ENCODE results near the gene TRIP11. TPM values are rescaled to one million over a fixed set of nuclear protein-coding genes. Genes with fewer than 3 reads are reported as not detected.

Gene TRIP11
- total and polyA plus RNA-seq, 2 of the 13 experiments (the other 11 are each of a cell fraction or from before 2014, with no cell fraction given): 10.9 to 32.8 TPM

- TF ChIP-seq SIN3B (IDR thresholded peaks at IDR 0.05; ENCODE audit: low read length) (peak; percentile 82), ATRX (CRISPR knock-in tag; IDR thresholded peaks at IDR 0.05; ENCODE audit: borderline replicate concordance) (no peak), THRA (CRISPR knock-in tag; IDR thresholded peaks at IDR 0.05; ENCODE audit: borderline replicate concordance) (no peak; the same call in 1 of the 2 replicates), FOSL1 (CRISPR knock-in tag; IDR thresholded peaks at IDR 0.05; ENCODE audit: borderline replicate concordance) (no peak), ZNF441 (CRISPR knock-in tag; IDR thresholded peaks at IDR 0.05; ENCODE audit: borderline replicate concordance) (no peak), TGIF2 (CRISPR knock-in tag; IDR thresholded peaks at IDR 0.05) (peak; percentile 80), KDM3A (CRISPR knock-in tag; IDR thresholded peaks at IDR 0.05; ENCODE audit: low read depth) (no peak), ZNF678 (CRISPR knock-in tag; IDR thresholded peaks at IDR 0.05) (peak; percentile 82), ZNF431 (CRISPR knock-in tag; IDR thresholded peaks at IDR 0.05; ENCODE audit: borderline replicate concordance, low read depth) (peak; percentile 88; the same call in 1 of the 2 replicates), PRMT3 (CRISPR knock-in tag; IDR thresholded peaks at IDR 0.05; ENCODE audit: borderline replicate concordance, low read depth) (no peak), ZNF343 (CRISPR knock-in tag; IDR thresholded peaks at IDR 0.05) (peak; percentile 88), CBX2 (IDR thresholded peaks at IDR 0.05; ENCODE audit: low read depth, low read length) (no peak), CBX2 (CRISPR knock-in tag; IDR thresholded peaks at IDR 0.05; ENCODE audit: low read depth) (no peak), ZBTB14 (CRISPR knock-in tag; IDR thresholded peaks at IDR 0.05) (no peak), PHF8 (CRISPR knock-in tag; IDR thresholded peaks at IDR 0.05) (peak; percentile 99), SAP130 (CRISPR knock-in tag; IDR thresholded peaks at IDR 0.05; ENCODE audit: low read depth) (peak; percentile 92), FOXO1 (CRISPR knock-in tag; IDR thresholded peaks at IDR 0.05) (peak; percentile 43; the same call in 1 of the 2 replicates), TBX3 (IDR thresholded peaks at IDR 0.05; ENCODE audit: borderline replicate concordance) (no peak), MTF1 (CRISPR knock-in tag; IDR thresholded peaks at IDR 0.05) (peak; percentile 66), ZNF264 (CRISPR knock-in tag; IDR thresholded peaks at IDR 0.05) (peak; percentile 46), ZNF850 (CRISPR knock-in tag; conservative IDR thresholded peaks at IDR 0.05) (no peak), ZNF292 (CRISPR knock-in tag; IDR thresholded peaks at IDR 0.05; ENCODE audit: borderline replicate concordance, low read depth) (peak; percentile 58; the same call in 1 of the 2 replicates), ZFY (CRISPR knock-in tag; IDR thresholded peaks at IDR 0.05) (peak; percentile 98), ZSCAN21 (CRISPR knock-in tag; IDR thresholded peaks at IDR 0.05; ENCODE audit: borderline replicate concordance) (peak; percentile 93), ZNF44 (CRISPR knock-in tag; IDR thresholded peaks at IDR 0.05) (no peak), ZNF282 (IDR thresholded peaks at IDR 0.05; ENCODE audit: partially characterized antibody) (no peak), MAFG (CRISPR knock-in tag; IDR thresholded peaks at IDR 0.05) (0 out of 2 replicates have a peak, but pooled peaks have one; percentile 45), TAF15 (IDR thresholded peaks at IDR 0.05; ENCODE audit: low read depth, low read length, poor library complexity, severe bottlenecking) (no peak), KLF9 (CRISPR knock-in tag; IDR thresholded peaks at IDR 0.05; ENCODE audit: low read depth) (no peak), E2F5 (CRISPR knock-in tag; conservative IDR thresholded peaks at IDR 0.05) (peak; percentile 76; the same call in 1 of the 2 replicates), ZKSCAN5 (CRISPR knock-in tag; IDR thresholded peaks at IDR 0.05) (no peak)
Observed at GRCh38 chr14:92039719-92040430, at the start of gene TRIP11 (continued).

Measured in HepG2 (cell line).